ENCODE measurements around the gene UCK1.

- TF ChIP-seq CTCF (IDR thresholded peaks at IDR 0.05) (no peak), POLR2AphosphoS5 (IDR thresholded peaks at IDR 0.05) (no peak), POLR2A (IDR thresholded peaks at IDR 0.05) (no peak), EP300 (IDR thresholded peaks at IDR 0.05) (no peak)
These were observed 45.9 kb downstream of the UCK1 start for GRCh38 chr9:131485206-131485605.
